ENCODE results near the gene CNOT1.

Gene CNOT1

DNA sequence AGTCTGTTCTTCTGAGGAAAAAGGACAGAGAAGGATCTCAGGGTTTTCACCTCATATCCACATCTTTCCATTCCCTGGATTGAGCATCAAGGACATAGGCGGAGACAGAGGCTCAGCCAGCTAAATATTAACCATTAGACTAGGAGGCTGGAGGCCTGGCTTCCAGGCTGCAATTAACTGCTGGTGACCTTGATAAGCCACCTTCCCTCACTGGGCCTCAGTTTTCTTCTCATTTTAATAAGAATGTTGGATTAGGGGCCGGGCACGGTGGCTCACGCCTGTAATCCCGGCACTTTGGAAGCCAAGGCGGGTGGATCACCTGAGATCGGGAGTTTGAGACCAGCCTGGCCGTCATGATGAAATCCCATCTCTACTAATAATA is 25.6 kb upstream of the CNOT1 start:
- Histone ChIP-seq H4K20me1 (ENCODE audit: control insufficient read depth, insufficient read depth, low read depth, low read length) (no peaks in the 10 kb centered on the region), H3K27ac (ENCODE audit: low read depth, low read length) (no peak overlapping the region), H3F3A (ENCODE audit: control insufficient read depth, insufficient read depth) (no peaks in the 10 kb centered on the region), H3K4me2 (ENCODE audit: low read length) (no peak overlapping the region), H3K4me3 (ENCODE audit: low read length) (no peak overlapping the region), H3K9me2 (replicated peaks; ENCODE audit: control insufficient read depth, low read length) (no peaks in the 10 kb centered on the region), H3K79me2 (ENCODE audit: control insufficient read depth, low read length) (no peaks in the 10 kb centered on the region), H3K4me1 (ENCODE audit: control insufficient read depth, low read length) (peaks cover 7% of the 10 kb centered on the region), H3K9me3 (ENCODE audit: control insufficient read depth, insufficient read depth, low read length) (no peaks in the 10 kb centered on the region), H3K27me3 (ENCODE audit: control insufficient read depth, low read length) (no peaks in the 10 kb centered on the region), H3K36me3 (ENCODE audit: control insufficient read depth, low read length) (no peaks in the 10 kb centered on the region)
- TF ChIP-seq, protein P1, sequence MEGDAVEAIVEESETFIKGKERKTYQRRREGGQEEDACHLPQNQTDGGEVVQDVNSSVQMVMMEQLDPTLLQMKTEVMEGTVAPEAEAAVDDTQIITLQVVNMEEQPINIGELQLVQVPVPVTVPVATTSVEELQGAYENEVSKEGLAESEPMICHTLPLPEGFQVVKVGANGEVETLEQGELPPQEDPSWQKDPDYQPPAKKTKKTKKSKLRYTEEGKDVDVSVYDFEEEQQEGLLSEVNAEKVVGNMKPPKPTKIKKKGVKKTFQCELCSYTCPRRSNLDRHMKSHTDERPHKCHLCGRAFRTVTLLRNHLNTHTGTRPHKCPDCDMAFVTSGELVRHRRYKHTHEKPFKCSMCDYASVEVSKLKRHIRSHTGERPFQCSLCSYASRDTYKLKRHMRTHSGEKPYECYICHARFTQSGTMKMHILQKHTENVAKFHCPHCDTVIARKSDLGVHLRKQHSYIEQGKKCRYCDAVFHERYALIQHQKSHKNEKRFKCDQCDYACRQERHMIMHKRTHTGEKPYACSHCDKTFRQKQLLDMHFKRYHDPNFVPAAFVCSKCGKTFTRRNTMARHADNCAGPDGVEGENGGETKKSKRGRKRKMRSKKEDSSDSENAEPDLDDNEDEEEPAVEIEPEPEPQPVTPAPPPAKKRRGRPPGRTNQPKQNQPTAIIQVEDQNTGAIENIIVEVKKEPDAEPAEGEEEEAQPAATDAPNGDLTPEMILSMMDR (IDR thresholded peaks at IDR 0.05; ENCODE audit: low read depth, low read length, poor library complexity, severe bottlenecking), result no peak
- TF ChIP-seq EZH2phosphoT487 (IDR thresholded peaks at IDR 0.05; ENCODE audit: borderline replicate concordance, low read length), result no peak

DNA sequence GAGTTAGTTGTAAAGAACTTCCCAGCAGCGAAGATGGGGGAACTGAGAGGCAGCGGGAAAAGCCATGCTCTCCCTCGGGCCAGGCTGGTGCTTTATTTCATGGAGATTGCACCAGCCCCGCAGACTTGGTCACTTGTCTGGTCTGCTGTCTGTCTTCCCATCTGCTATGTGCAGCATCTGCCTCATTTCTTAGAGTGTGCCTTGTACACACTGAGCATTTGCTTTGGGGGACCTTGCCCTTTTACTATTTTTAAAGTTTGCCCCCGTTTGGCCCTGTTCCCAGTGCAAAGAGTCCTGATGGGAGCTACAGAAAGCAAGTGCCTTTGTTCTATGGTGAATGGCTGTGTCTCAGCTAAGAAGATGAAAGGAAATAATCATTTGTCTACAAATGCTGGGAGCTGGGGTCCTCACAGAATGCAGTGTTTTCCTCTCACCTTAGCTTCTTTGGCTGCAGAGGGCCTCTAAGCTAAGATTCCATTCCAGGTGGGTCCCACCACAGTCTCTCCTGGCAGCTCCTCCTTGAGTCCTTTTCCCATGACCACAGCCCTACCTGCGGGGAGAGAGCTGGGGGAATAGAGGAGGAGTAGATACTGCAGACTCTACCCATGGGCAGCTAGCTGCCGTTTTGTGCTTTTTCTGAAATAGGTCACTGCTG is 25.1 kb upstream of the CNOT1 start:
- Histone ChIP-seq H3K4me1 (ENCODE audit: control insufficient read depth, low read length) (peaks cover 7% of the 10 kb centered on the region), H3K27ac (ENCODE audit: low read depth, low read length) (no peak overlapping the region), H4K20me1 (ENCODE audit: control insufficient read depth, insufficient read depth, low read depth, low read length) (no peaks in the 10 kb centered on the region), H3K79me2 (ENCODE audit: control insufficient read depth, low read length) (no peaks in the 10 kb centered on the region), H3K36me3 (ENCODE audit: control insufficient read depth, low read length) (no peaks in the 10 kb centered on the region), H3K4me2 (ENCODE audit: low read length) (no peak overlapping the region), H3F3A (ENCODE audit: control insufficient read depth, insufficient read depth) (no peaks in the 10 kb centered on the region), H3K9me3 (ENCODE audit: control insufficient read depth, insufficient read depth, low read length) (no peaks in the 10 kb centered on the region), H3K27me3 (ENCODE audit: control insufficient read depth, low read length) (no peaks in the 10 kb centered on the region), H3K4me3 (ENCODE audit: low read length) (no peak overlapping the region), H3K9me2 (replicated peaks; ENCODE audit: control insufficient read depth, low read length) (no peaks in the 10 kb centered on the region)
- TF ChIP-seq EZH2phosphoT487 (IDR thresholded peaks at IDR 0.05; ENCODE audit: borderline replicate concordance, low read length), result no peak
- TF ChIP-seq, protein P1 (IDR thresholded peaks at IDR 0.05; ENCODE audit: low read depth, low read length, poor library complexity, severe bottlenecking), result no peak

DNA sequence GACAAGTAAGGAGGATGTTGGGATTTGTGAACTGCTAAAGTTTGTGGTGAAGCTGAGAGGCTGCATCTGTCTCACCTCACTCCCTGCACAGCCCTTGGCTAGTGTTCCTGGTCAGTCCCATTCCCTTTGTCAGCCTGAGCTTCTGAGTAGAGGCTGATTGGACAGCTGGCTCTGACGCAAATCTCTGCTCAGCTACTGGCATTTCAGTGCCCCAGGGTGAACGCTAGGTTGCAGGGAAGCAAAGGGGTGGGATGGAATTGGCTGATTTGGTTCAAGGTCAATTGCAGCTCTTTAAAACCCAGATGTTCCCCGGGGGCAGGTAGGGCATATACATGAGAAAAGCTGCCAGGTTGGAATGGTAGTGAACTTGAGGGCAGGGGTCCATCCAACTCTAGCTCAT is 23.1 kb upstream of the CNOT1 start:
- Histone ChIP-seq H3K9me3 (ENCODE audit: control insufficient read depth, insufficient read depth, low read length) (no peaks in the 10 kb centered on the region), H3K27ac (ENCODE audit: low read depth, low read length) (no peak overlapping the region), H3K4me1 (ENCODE audit: control insufficient read depth, low read length) (peaks cover 7% of the 10 kb centered on the region), H3K27me3 (ENCODE audit: control insufficient read depth, low read length) (no peaks in the 10 kb centered on the region), H3F3A (ENCODE audit: control insufficient read depth, insufficient read depth) (no peaks in the 10 kb centered on the region), H3K36me3 (ENCODE audit: control insufficient read depth, low read length) (no peaks in the 10 kb centered on the region), H3K4me2 (ENCODE audit: low read length) (no peak overlapping the region), H3K79me2 (ENCODE audit: control insufficient read depth, low read length) (no peaks in the 10 kb centered on the region), H3K9me2 (replicated peaks; ENCODE audit: control insufficient read depth, low read length) (no peaks in the 10 kb centered on the region), H4K20me1 (ENCODE audit: control insufficient read depth, insufficient read depth, low read depth, low read length) (no peaks in the 10 kb centered on the region), H3K4me3 (ENCODE audit: low read length) (no peak overlapping the region)
- TF ChIP-seq, protein P1 (IDR thresholded peaks at IDR 0.05; ENCODE audit: low read depth, low read length, poor library complexity, severe bottlenecking), result no peak
- TF ChIP-seq EZH2phosphoT487 (IDR thresholded peaks at IDR 0.05; ENCODE audit: borderline replicate concordance, low read length), result no peak

Measured in DOHH2 (cell line).